ENCODE measurements around the gene TRERF1.

- no peak for TF ChIP-seq POLR2A (IDR thresholded peaks at IDR 0.05)
- no peak for TF ChIP-seq CTCF (IDR thresholded peaks at IDR 0.05)
These were observed 36.4 kb upstream of the TRERF1 start for GRCh38 chr6:42488129-42488528.
